Astrocyte of the cerebellum (primary cell): ENCODE results near the gene LRRC74A.
"Not testable (repeated sequence)": the region's sequence is repeated elsewhere in the genome, so short reads cannot be mapped to it uniquely, and the experiment has no call there.

ENCODE experiments used
- DNase-seq: peaks from one replicate; pipeline ENCODE4 v3.0.0-alpha.2; 2011; ENCODE audit warnings: low read depth
- H3K4me3 ChIP-seq: 2 replicates; pipeline ENCODE4 v1.5.1; 2011; ENCODE audit warnings: mild to moderate bottlenecking, low read depth, low read length, moderate library complexity
- CTCF ChIP-seq: IDR thresholded peaks from 2 replicates; pipeline ENCODE4 v1.5.1; 2012; ENCODE audit warnings: low read length, low read depth, moderate library complexity, mild to moderate bottlenecking; ENCODE audit errors: missing control alignments
- in situ Hi-C: cut with HindIII; loops from 2 replicates; pipeline ENCODE4 v1.10.0; 2017; ENCODE audit warnings: low sequenced_read_pairs

Gene LRRC74A

DNA sequence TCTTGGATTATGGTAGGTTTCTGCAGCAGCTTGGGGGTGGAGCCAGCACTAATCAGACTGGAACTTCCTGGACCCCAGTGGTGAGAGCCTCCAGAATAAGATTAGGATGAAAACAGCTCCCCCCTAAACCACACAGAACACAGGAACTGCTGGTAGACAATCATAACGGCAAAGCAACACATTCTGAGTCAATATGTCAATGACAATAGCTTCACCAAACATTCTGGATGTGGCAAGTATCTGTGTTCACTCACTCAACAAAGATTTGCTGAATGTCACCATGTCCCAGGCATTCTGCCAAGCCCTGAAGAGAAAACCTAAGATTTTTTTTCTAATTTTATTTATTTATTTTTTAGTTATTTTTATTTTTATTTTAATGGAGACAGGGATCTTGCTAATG is 65.2 kb downstream of the LRRC74A start:
- no peak for TF ChIP-seq CTCF
- DNase-seq = no peak
- in situ Hi-C loops = loop anchor here (10.0 kb wide), 1 partner anchor 183 kb away; no protein-coding TSS in a partner anchor
- H3K4me3 ChIP-seq = no peak overlapping the region

- in situ Hi-C loops = loop anchor here (10.0 kb wide), 1 partner anchor 180 kb away; no protein-coding TSS in a partner anchor
- H3K4me3 ChIP-seq = no peak overlapping the region
- TF ChIP-seq CTCF = no peak
- no peak for DNase-seq
These were observed 68.1 kb downstream of the LRRC74A start for GRCh38 chr14:76894308-76894707.

DNA sequence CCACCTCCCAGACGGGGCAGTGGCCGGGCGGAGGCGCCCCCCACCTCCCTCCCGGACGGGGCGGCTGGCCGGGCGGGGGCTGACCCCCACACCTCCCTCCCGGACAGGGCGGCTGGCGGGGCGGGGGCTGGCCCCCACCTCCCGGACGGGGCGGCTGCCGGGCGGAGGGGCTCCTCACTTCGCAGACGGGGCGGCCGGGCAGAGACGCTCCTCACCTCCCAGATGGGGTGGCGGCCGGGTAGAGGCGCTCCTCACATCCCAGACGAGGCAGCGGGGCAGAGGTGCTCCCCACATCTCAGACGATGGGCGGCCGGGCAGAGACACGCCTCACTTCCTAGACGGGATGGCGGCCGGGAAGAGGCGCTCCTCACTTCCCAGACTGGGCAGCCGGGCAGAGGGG is 71.8 kb downstream of the LRRC74A start:
- H3K4me3 ChIP-seq, DNase-seq: not testable (repeated sequence)
- in situ Hi-C loops = loop anchor here (10.0 kb wide), 1 partner anchor 177 kb away; no protein-coding TSS in a partner anchor

- no peak for TF ChIP-seq CTCF
- in situ Hi-C loops = no loop called here
- H3K4me3 ChIP-seq = no peak overlapping the region
- DNase-seq = no peak
These were observed 74.5 kb downstream of the LRRC74A start for GRCh38 chr14:76900682-76901081.

GRCh38 chr14:76901171-76902055 is 75.2 kb downstream of the LRRC74A start:
- in situ Hi-C loops = no loop called here
- no peak for TF ChIP-seq CTCF
- DNase-seq = no peak
- H3K4me3 ChIP-seq = no peak overlapping the region

- H3K4me3 ChIP-seq = no peak overlapping the region
- in situ Hi-C loops = no loop called here
- DNase-seq = no peak
- TF ChIP-seq CTCF = no peak
These were observed 76.4 kb downstream of the LRRC74A start for GRCh38 chr14:76902591-76902990.

DNA sequence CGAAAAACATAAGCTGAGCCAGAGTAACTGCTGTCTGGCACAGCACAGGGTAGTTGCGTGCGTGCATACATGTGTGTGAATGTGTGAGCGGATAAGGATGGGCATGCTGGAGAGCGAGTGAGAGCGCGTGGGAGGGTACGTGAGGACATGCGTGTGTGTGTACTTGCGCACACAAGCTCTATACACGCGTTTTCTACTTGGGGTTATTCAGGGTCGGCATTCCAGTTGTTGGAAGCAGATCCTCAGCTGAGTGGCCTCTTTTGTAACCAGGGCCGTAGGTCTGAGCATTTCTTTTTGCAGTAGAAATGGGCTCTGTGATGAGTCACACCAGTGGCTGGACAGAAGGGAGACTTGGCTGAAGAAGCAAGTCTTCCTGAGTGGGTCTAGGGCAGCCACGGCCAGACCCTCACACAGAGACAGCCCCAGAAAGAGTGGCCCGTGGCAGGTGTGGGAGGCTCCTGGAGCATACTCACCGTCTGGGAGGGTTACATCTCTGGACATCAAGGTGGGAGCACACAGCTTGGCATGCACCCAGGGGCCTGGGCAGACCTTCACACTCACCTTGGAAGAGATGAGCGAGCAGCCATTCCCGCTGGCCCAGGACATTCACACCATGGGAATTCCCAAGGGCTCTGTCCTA is 78.0 kb downstream of the LRRC74A start:
- TF ChIP-seq CTCF = no peak

More for the DNA sequence above, 78.0 kb downstream of the LRRC74A start:
- DNase-seq = peak; percentile 61
- H3K4me3 ChIP-seq = no peak overlapping the region
- in situ Hi-C loops = no loop called here
